ENCODE results near the gene NRL.

DNA sequence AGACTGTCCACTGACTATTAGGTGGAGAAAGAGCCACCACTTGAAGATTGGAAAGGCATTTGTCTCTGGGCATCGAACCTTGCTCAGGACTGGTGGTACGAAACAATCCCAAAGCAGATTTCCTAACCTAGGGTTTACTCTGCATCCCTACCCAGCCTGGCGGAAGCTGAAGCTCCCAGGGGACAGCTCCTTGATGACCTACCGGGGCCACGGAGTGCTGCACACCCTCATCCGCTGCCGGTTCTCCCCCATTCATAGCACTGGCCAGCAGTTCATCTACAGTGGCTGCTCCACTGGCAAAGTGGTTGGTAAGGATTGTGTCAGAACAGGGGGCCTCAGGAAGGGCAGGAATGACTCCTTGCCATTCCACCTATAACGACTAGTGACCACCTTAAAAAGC, 6.5 kb upstream of the NRL start:
- TF ChIP-seq JUN (CRISPR knock-in tag; IDR thresholded peaks at IDR 0.05): no peak
- TF ChIP-seq, protein P1, sequence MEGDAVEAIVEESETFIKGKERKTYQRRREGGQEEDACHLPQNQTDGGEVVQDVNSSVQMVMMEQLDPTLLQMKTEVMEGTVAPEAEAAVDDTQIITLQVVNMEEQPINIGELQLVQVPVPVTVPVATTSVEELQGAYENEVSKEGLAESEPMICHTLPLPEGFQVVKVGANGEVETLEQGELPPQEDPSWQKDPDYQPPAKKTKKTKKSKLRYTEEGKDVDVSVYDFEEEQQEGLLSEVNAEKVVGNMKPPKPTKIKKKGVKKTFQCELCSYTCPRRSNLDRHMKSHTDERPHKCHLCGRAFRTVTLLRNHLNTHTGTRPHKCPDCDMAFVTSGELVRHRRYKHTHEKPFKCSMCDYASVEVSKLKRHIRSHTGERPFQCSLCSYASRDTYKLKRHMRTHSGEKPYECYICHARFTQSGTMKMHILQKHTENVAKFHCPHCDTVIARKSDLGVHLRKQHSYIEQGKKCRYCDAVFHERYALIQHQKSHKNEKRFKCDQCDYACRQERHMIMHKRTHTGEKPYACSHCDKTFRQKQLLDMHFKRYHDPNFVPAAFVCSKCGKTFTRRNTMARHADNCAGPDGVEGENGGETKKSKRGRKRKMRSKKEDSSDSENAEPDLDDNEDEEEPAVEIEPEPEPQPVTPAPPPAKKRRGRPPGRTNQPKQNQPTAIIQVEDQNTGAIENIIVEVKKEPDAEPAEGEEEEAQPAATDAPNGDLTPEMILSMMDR (IDR thresholded peaks at IDR 0.05): no peak
- TF ChIP-seq, protein P2, sequence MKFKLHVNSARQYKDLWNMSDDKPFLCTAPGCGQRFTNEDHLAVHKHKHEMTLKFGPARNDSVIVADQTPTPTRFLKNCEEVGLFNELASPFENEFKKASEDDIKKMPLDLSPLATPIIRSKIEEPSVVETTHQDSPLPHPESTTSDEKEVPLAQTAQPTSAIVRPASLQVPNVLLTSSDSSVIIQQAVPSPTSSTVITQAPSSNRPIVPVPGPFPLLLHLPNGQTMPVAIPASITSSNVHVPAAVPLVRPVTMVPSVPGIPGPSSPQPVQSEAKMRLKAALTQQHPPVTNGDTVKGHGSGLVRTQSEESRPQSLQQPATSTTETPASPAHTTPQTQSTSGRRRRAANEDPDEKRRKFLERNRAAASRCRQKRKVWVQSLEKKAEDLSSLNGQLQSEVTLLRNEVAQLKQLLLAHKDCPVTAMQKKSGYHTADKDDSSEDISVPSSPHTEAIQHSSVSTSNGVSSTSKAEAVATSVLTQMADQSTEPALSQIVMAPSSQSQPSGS (CRISPR knock-in tag; IDR thresholded peaks at IDR 0.05; ENCODE audit: borderline replicate concordance, low read depth): no peak
- TF ChIP-seq ESRRA (CRISPR knock-in tag; IDR thresholded peaks at IDR 0.05; ENCODE audit: borderline replicate concordance): no peak
- TF ChIP-seq, protein P3, sequence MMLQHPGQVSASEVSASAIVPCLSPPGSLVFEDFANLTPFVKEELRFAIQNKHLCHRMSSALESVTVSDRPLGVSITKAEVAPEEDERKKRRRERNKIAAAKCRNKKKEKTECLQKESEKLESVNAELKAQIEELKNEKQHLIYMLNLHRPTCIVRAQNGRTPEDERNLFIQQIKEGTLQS (CRISPR knock-in tag; conservative IDR thresholded peaks at IDR 0.05): no peak
- TF ChIP-seq, protein P4, sequence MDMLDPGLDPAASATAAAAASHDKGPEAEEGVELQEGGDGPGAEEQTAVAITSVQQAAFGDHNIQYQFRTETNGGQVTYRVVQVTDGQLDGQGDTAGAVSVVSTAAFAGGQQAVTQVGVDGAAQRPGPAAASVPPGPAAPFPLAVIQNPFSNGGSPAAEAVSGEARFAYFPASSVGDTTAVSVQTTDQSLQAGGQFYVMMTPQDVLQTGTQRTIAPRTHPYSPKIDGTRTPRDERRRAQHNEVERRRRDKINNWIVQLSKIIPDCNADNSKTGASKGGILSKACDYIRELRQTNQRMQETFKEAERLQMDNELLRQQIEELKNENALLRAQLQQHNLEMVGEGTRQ (CRISPR knock-in tag; IDR thresholded peaks at IDR 0.05): no peak
- no peak for TF ChIP-seq ZNF416 (CRISPR knock-in tag; IDR thresholded peaks at IDR 0.05)
- TF ChIP-seq, protein P5, sequence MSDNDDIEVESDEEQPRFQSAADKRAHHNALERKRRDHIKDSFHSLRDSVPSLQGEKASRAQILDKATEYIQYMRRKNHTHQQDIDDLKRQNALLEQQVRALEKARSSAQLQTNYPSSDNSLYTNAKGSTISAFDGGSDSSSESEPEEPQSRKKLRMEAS (CRISPR knock-in tag; IDR thresholded peaks at IDR 0.05): no peak
- TF ChIP-seq RORB (CRISPR knock-in tag; IDR thresholded peaks at IDR 0.05): no peak
- TF ChIP-seq, protein P6, sequence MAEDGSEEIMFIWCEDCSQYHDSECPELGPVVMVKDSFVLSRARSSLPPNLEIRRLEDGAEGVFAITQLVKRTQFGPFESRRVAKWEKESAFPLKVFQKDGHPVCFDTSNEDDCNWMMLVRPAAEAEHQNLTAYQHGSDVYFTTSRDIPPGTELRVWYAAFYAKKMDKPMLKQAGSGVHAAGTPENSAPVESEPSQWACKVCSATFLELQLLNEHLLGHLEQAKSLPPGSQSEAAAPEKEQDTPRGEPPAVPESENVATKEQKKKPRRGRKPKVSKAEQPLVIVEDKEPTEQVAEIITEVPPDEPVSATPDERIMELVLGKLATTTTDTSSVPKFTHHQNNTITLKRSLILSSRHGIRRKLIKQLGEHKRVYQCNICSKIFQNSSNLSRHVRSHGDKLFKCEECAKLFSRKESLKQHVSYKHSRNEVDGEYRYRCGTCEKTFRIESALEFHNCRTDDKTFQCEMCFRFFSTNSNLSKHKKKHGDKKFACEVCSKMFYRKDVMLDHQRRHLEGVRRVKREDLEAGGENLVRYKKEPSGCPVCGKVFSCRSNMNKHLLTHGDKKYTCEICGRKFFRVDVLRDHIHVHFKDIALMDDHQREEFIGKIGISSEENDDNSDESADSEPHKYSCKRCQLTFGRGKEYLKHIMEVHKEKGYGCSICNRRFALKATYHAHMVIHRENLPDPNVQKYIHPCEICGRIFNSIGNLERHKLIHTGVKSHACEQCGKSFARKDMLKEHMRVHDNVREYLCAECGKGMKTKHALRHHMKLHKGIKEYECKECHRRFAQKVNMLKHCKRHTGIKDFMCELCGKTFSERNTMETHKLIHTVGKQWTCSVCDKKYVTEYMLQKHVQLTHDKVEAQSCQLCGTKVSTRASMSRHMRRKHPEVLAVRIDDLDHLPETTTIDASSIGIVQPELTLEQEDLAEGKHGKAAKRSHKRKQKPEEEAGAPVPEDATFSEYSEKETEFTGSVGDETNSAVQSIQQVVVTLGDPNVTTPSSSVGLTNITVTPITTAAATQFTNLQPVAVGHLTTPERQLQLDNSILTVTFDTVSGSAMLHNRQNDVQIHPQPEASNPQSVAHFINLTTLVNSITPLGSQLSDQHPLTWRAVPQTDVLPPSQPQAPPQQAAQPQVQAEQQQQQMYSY (CRISPR knock-in tag; IDR thresholded peaks at IDR 0.05): no peak
- TF ChIP-seq, protein P7, sequence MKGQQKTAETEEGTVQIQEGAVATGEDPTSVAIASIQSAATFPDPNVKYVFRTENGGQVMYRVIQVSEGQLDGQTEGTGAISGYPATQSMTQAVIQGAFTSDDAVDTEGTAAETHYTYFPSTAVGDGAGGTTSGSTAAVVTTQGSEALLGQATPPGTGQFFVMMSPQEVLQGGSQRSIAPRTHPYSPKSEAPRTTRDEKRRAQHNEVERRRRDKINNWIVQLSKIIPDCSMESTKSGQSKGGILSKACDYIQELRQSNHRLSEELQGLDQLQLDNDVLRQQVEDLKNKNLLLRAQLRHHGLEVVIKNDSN (CRISPR knock-in tag; IDR thresholded peaks at IDR 0.05): no peak
- TF ChIP-seq NR2C2 (CRISPR knock-in tag; IDR thresholded peaks at IDR 0.05): no peak
- no peak for TF ChIP-seq CBFB (CRISPR knock-in tag; IDR thresholded peaks at IDR 0.05; ENCODE audit: low read depth)
